ENCODE results near the gene SSR3.

GRCh38 chr3:156552973-156553372 lies 1.9 kb downstream of the SSR3 start:
- TF ChIP-seq EZH2 (IDR thresholded peaks at IDR 0.05; ENCODE audit: low read length, unreplicated experiment) (no peak), EZH2phosphoT487 (IDR thresholded peaks at IDR 0.05; ENCODE audit: borderline replicate concordance, low read length) (no peak)
- TF ChIP-seq, protein P1, sequence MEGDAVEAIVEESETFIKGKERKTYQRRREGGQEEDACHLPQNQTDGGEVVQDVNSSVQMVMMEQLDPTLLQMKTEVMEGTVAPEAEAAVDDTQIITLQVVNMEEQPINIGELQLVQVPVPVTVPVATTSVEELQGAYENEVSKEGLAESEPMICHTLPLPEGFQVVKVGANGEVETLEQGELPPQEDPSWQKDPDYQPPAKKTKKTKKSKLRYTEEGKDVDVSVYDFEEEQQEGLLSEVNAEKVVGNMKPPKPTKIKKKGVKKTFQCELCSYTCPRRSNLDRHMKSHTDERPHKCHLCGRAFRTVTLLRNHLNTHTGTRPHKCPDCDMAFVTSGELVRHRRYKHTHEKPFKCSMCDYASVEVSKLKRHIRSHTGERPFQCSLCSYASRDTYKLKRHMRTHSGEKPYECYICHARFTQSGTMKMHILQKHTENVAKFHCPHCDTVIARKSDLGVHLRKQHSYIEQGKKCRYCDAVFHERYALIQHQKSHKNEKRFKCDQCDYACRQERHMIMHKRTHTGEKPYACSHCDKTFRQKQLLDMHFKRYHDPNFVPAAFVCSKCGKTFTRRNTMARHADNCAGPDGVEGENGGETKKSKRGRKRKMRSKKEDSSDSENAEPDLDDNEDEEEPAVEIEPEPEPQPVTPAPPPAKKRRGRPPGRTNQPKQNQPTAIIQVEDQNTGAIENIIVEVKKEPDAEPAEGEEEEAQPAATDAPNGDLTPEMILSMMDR (conservative IDR thresholded peaks at IDR 0.05; ENCODE audit: low read depth, low read length) = no peak
